ENCODE measurements around the gene IGF2BP2.
A peak's percentile ranks its signal among the peaks of the same experiment; 100 is the strongest.

- no peak for TF ChIP-seq POLR2A (IDR thresholded peaks at IDR 0.05; ENCODE audit: low read depth, low read length)
- TF ChIP-seq CEBPB (IDR thresholded peaks at IDR 0.05; ENCODE audit: low read depth, low read length), result no peak
- peak; percentile 70 for TF ChIP-seq MAFK (IDR thresholded peaks at IDR 0.05; ENCODE audit: low read depth, low read length)
- no peak for TF ChIP-seq CTCF (conservative IDR thresholded peaks at IDR 0.05; ENCODE audit: low read depth, low read length)
- no peak for TF ChIP-seq RFX5 (IDR thresholded peaks at IDR 0.05; ENCODE audit: low read depth, low read length)
- TF ChIP-seq NFE2L2 (IDR thresholded peaks at IDR 0.05; ENCODE audit: low read depth, low read length), result no peak
- no peak for TF ChIP-seq RCOR1 (IDR thresholded peaks at IDR 0.05; ENCODE audit: insufficient replicate concordance, low read length)
- no peak for TF ChIP-seq FOS (IDR thresholded peaks at IDR 0.05; ENCODE audit: low read depth, low read length)
- no peak for TF ChIP-seq RAD21 (IDR thresholded peaks at IDR 0.05; ENCODE audit: low read length)
- no peak for TF ChIP-seq BHLHE40 (IDR thresholded peaks at IDR 0.05; ENCODE audit: low read depth, low read length)
- TF ChIP-seq MXI1 (IDR thresholded peaks at IDR 0.05; ENCODE audit: borderline replicate concordance, low read depth, low read length), result no peak
Observed at GRCh38 chr3:185712337-185712736, 112.5 kb downstream of the IGF2BP2 start.
